NCI-H1417 (cell line): ENCODE data around the gene FUT1.
A peak's percentile ranks its signal among the peaks of the same experiment; 100 is the strongest.

Source experiments
- DNase-seq, 3 experiments: peaks; one replicate each; lab custom pipeline; 2025; lab: John Stamatoyannopoulos, UW

FUT1 gene

DNA sequence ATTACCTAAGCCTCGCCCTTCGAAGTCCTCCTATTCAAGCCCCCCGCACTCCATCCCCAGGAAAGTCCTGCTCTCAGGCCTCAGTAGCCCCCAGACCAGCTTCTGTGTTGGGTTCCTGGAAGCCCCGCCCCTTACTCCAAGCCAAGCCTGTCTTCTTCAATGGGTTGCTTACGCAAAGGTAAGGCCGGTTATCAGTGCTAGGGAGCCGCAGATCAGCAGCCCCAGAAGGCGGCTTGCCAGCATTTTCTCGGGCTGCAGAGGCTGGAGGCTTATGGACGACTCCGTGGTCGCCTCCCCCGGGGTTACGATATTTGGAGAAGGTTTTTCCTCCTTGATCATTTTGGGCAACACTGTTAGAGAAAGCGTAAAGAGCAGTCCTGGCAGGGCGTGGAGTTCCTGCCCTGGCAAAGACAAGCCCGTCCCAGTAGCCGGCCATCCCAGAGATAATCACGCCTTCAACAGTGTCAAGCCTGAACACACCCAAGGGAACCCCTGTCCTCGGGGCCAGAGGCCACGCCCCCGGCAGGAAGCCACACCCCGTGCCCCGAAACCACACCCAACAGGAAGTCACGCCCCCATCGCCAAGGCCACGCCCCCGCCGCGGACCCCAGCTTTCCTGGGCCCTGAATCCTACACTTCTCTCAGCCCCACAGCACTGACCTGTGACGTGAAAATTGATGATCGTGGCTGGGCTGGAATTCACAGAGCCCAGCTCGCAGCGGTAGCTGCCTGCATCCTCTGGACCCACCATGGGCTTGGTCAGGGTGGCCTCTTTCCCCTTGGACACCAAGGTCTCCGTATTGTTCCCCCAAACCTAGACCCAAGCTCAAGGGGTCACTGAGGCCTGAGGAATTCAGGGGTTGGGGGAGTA is 11.1 kb downstream of the FUT1 start:
- DNase-seq, result peak in 1 of 3 experiments; percentile 34

- DNase-seq, result no peak
Measured at GRCh38 chr19:48740164-48740972, 12.1 kb downstream of the FUT1 start, which contains the start of gene RASIP1. TSS of gene RASIP1 (minus strand) at chr19:48740610. CDS start at chr19:48740282, 328 bp downstream.

GRCh38 chr19:48739404-48740163 is 12.9 kb downstream of the FUT1 start:
- DNase-seq, result peak in 2 of 3 experiments; percentile 44 to 68

- DNase-seq, result peak; percentile 91 to 96 (median 92)
Measured at GRCh38 chr19:48738557-48739403, 13.7 kb downstream of the FUT1 start.

GRCh38 chr19:48737360-48737998 is 15.0 kb downstream of the FUT1 start:
- DNase-seq, result peak in 1 of 3 experiments; percentile 42

- DNase-seq, result peak in 1 of 3 experiments; percentile 87
Measured at GRCh38 chr19:48735031-48735615, 17.3 kb downstream of the FUT1 start.

DNA sequence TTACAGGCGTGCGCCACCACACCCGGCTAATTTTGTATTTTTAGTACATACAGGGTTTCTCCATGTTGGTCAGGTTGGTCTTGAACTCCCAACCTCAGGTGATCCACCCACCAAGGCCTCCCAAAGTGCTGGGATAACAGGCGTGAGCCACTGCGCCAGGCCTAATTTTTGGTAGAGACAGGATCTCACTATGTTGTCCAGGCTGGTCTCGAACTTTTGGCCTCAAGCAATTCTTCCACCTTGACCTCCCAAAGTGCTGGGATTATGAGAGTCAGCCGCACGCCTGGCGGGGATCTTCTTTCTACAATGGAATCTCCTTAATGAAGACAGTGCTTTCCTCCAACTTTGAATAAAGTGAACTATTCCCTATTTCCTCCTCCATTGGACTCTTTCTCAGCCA is 17.8 kb downstream of the FUT1 start:
- no peak for DNase-seq

GRCh38 chr19:48731452-48731851 is 21.0 kb downstream of the FUT1 start:
- DNase-seq, result no peak

DNA sequence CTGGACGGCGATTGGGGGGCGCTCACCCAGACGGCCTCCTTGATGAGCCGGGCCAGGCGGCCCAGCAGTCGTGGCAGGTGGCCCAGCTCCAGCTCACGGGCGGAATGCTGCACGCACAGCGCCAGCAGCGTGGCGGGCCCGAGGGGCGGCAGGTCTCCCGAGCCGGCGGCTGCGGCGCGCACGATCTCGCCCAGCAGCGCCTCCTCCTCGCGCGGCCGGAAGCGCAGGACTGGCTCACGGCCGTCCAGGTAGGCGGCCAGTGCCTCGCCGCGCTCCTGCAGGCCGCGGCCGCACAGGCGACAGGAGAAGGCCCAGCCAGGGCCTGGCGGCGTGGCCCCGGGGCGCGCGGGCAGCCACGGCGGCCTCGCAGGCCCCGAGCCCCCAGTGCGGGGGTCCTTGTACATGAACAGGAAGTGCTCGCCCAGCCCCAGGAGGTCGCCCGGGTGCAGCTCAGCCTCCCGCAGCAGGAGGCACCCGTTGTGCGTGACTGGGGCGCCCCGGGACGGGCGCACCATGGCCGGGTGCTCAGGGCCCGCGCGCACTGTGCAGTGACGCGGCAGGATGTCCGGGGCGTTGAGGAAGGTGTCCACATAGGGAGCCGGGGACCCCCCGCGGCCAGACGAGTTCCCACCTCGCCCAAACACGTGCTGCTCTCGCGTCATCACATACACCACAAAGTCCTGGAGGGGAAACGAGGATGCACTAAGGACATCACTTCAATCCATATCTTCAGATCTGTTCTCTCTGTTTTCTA is 23.4 kb downstream of the FUT1 start:
- DNase-seq, result no peak

DNA sequence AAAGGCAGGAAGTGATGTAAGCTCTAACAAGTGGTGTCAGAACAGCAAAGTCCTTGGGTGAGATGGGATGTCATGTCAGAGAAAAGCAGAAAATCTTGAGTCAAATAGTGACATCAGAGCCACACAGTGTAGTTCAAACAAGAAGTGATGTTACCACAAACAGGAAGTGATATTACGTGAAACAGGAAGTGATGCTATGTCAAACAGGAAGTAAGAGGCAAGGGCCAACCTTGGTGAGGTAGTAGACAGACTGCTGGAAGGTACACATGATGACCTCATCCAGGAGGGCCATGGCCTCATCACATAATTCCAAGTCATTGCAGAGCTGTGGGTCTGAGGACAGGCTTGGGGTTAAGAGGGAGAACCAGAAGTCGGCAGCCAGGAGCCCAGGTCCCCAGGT is 25.9 kb downstream of the FUT1 start:
- DNase-seq, result no peak

GRCh38 chr19:48724796-48725753 is 27.4 kb downstream of the FUT1 start:
- peak in 2 of 3 experiments; percentile 36 to 46 for DNase-seq

GRCh38 chr19:48722196-48722708 is 30.2 kb downstream of the FUT1 start:
- DNase-seq, result no peak

GRCh38 chr19:48720613-48721296 is 31.7 kb downstream of the FUT1 start:
- DNase-seq, result peak; percentile 97 to 100 (median 99)

- DNase-seq, result no peak
Measured at GRCh38 chr19:48720251-48720612, 32.2 kb downstream of the FUT1 start.

DNA sequence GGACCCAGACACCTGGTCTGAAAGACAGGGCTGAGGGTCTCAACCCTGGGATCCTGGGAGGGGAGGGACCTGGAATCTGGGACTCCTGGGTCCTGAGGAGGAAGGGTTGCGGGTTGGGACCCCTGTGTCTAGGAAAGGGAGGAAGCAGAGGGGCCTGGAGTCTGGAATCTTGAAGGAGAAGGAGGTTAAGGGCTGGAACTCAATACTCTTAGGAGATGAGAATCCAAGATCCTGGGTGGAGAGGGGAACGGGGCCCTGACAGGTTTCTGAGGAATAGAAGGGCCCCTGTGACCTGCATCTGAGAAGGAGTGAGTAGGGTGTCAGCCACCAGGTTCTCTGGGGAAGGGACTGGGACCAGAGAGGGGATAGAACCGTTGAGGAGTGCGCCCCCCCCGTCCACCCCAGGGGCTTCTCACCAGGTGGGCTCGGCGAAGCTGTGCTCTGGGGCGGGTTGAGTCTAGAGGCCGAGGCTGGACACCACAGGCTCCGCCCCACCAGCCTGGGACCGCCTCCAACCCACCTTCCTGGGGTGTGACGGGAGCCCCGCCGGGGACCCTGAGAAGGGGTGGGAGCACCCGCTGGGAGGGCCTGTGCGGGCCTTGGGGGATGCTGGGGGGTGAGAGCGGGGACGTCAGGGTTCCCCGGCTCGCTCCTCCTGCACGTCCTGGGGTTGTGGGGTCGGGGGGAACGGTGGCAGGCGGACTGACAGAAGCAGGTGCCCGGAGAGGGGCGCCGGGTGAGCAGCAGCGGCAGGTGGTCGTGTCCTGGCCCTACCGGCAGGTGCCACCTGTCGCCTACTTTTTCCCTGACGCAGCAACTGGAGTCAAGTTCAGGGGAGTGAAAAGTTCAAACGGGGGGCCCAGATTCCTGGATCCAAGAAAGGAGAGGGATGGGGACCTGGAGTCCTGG is 32.9 kb downstream of the FUT1 start, which contains the start of gene MAMSTR:
Gene MAMSTR (minus strand): TSS at position 463 of the 909 bp plus-strand sequence. CDS start 694 bp downstream, outside the sequence.
- no peak for DNase-seq

DNA sequence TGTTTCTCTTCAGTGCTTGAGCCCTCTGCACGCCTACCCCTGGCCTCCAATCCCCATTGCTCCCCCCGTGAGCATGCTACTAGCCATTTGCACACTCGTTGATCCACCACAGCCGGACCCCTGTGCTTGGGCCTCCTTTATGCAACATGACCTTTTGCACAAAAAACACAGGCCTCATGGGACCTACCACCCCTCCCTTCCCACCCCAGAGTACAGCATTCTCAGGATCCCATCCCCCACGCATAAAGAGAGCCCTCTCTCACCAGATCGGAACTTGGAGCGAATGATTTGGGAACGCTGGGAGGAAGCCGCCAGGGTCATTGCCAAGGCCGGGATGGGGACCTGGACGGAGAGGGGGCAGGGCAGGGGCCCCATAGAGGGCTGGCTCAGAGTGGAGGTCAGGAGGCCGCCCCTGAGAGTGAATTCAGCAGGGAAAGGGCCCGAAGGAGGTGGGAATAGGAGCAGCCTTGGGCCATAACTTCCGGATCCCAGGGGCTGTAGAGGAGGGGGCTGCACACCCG is 33.7 kb downstream of the FUT1 start:
- no peak for DNase-seq
